ENCODE results near the gene NLRP1. TPM values are rescaled to one million over a fixed set of nuclear protein-coding genes. Genes with fewer than 3 reads are reported as not detected.

The NLRP1 gene
- total and polyA plus RNA-seq, 2 experiments from 2014 or later = 17.5 to 33.4 TPM

- Histone ChIP-seq H3K9ac (peak within 1 kb of the TSS; percentile 95), H3K27ac (peak within 1 kb of the TSS; percentile 98), H3K9me3 (ENCODE audit: low read depth) (no peaks in the 10 kb centered on the region), H3K4me1 (ENCODE audit: insufficient read depth) (peaks cover 11% of the 10 kb centered on the region; the same call in 1 of the 2 replicates), H3K36me3 (ENCODE audit: low read depth) (peaks cover 43% of the 10 kb centered on the region), H3K9me2 (ENCODE audit: insufficient read depth) (no peaks in the 10 kb centered on the region), H3K79me2 (ENCODE audit: insufficient read depth) (peaks cover 77% of the 10 kb centered on the region), H3K4me3 (peak within 1 kb of the TSS; percentile 99), H3F3A (ENCODE audit: insufficient read depth) (peaks cover 10% of the 10 kb centered on the region; the same call in 1 of the 2 replicates), H4K20me1 (ENCODE audit: insufficient read depth) (no peaks in the 10 kb centered on the region), H2AFZ (peak within 1 kb of the TSS; percentile 94), H3K27me3 (replicated peaks; ENCODE audit: insufficient read depth) (no peaks in the 10 kb centered on the region), H3K4me2 (ENCODE audit: unreplicated experiment) (peak within 1 kb of the TSS; percentile 97)
- peak; percentile 100 for DNase-seq
- TF ChIP-seq EZH2phosphoT487 (IDR thresholded peaks at IDR 0.05; ENCODE audit: insufficient read depth, low read depth) (no peak), EZH2 (IDR thresholded peaks at IDR 0.05; ENCODE audit: insufficient read depth, poor library complexity, severe bottlenecking) (no peak)
- in situ Hi-C loops (cut with MboI) = no loop called here
- WGBS, 2 experiments (ENCODE audit: low coverage in 1 of 2, low lambda C conversion rate in 2 of 2, missing lambda C conversion rate in 2 of 2) = 1% methylated on average over 63 to 73 of the region's 77 CpGs
Measured at GRCh38 chr17:5486206-5487124, 97.8 kb downstream of the NLRP1 start, which contains the start of gene MIS12. TSS of gene MIS12 (plus strand) at chr17:5486566. CDS start at chr17:5488863, 2,297 bp downstream.

- peak; percentile 57 for DNase-seq
Measured at GRCh38 chr17:5485270-5486205, 98.8 kb downstream of the NLRP1 start, which contains the start of gene DERL2. TSS of gene DERL2 (minus strand) at chr17:5486178. CDS start at chr17:5486161, 17 bp downstream.

GRCh38 chr17:5481451-5481850 is 102.9 kb downstream of the NLRP1 start:
- Histone ChIP-seq H3K9ac (no peak overlapping the region), H3F3A (ENCODE audit: insufficient read depth) (no peaks in the 10 kb centered on the region), H3K79me2 (ENCODE audit: insufficient read depth) (peaks cover 95% of the 10 kb centered on the region), H3K9me3 (ENCODE audit: low read depth) (no peaks in the 10 kb centered on the region), H3K4me3 (no peak overlapping the region), H4K20me1 (ENCODE audit: insufficient read depth) (no peaks in the 10 kb centered on the region), H3K27me3 (replicated peaks; ENCODE audit: insufficient read depth) (no peaks in the 10 kb centered on the region), H3K27ac (no peak overlapping the region), H2AFZ (no peak overlapping the region), H3K4me2 (ENCODE audit: unreplicated experiment) (no peak overlapping the region), H3K9me2 (ENCODE audit: insufficient read depth) (no peaks in the 10 kb centered on the region), H3K4me1 (ENCODE audit: insufficient read depth) (peaks cover 11% of the 10 kb centered on the region; the same call in 1 of the 2 replicates), H3K36me3 (ENCODE audit: low read depth) (peaks cover 63% of the 10 kb centered on the region)
- TF ChIP-seq EZH2phosphoT487 (IDR thresholded peaks at IDR 0.05; ENCODE audit: insufficient read depth, low read depth) = no peak
- TF ChIP-seq EZH2 (IDR thresholded peaks at IDR 0.05; ENCODE audit: insufficient read depth, poor library complexity, severe bottlenecking) = no peak
- no peak for DNase-seq
- WGBS, 2 experiments (ENCODE audit: low coverage in 1 of 2, low lambda C conversion rate in 2 of 2, missing lambda C conversion rate in 2 of 2) = 88 to 92% methylated on average over 4 of the region's 4 CpGs
- in situ Hi-C loops (cut with MboI) = no loop called here

More at GRCh38 chr17:5485270-5486205, 98.8 kb downstream of the NLRP1 start, which contains the start of gene DERL2:
- peak within 1 kb of the TSS; percentile 98 for H3K27ac ChIP-seq
- H3K4me1 ChIP-seq (ENCODE audit: insufficient read depth) = peaks cover 11% of the 10 kb centered on the region; the same call in 1 of the 2 replicates
- H3K9me2 ChIP-seq (ENCODE audit: insufficient read depth) = no peaks in the 10 kb centered on the region
- peaks cover 10% of the 10 kb centered on the region; the same call in 1 of the 2 replicates for H3F3A ChIP-seq (ENCODE audit: insufficient read depth)
- peak within 1 kb of the TSS; percentile 94 for H2AFZ ChIP-seq
- peaks cover 86% of the 10 kb centered on the region for H3K79me2 ChIP-seq (ENCODE audit: insufficient read depth)
- no peak for TF ChIP-seq EZH2 (IDR thresholded peaks at IDR 0.05; ENCODE audit: insufficient read depth, poor library complexity, severe bottlenecking)
- TF ChIP-seq EZH2phosphoT487 (IDR thresholded peaks at IDR 0.05; ENCODE audit: insufficient read depth, low read depth) = no peak
- H4K20me1 ChIP-seq (ENCODE audit: insufficient read depth) = no peaks in the 10 kb centered on the region
- no peaks in the 10 kb centered on the region for H3K27me3 ChIP-seq (replicated peaks; ENCODE audit: insufficient read depth)
- H3K9me3 ChIP-seq (ENCODE audit: low read depth) = no peaks in the 10 kb centered on the region
- H3K9ac ChIP-seq = peak within 1 kb of the TSS; percentile 95
- in situ Hi-C loops (cut with MboI) = no loop called here
- peak within 1 kb of the TSS; percentile 99 for H3K4me3 ChIP-seq
- peaks cover 47% of the 10 kb centered on the region for H3K36me3 ChIP-seq (ENCODE audit: low read depth)
- peak within 1 kb of the TSS; percentile 97 for H3K4me2 ChIP-seq (ENCODE audit: unreplicated experiment)
- 6% methylated on average over 29 of the region's 29 CpGs for WGBS, 2 experiments (ENCODE audit: low coverage in 1 of 2, low lambda C conversion rate in 2 of 2, missing lambda C conversion rate in 2 of 2)

- H3K4me1 ChIP-seq (ENCODE audit: insufficient read depth) = peaks cover 11% of the 10 kb centered on the region; the same call in 1 of the 2 replicates
- no peak overlapping the region for H3K9ac ChIP-seq
- H3K4me3 ChIP-seq = no peak overlapping the region
- peaks cover 100% of the 10 kb centered on the region for H3K79me2 ChIP-seq (ENCODE audit: insufficient read depth)
- H3K4me2 ChIP-seq (ENCODE audit: unreplicated experiment) = no peak overlapping the region
- 84 to 85% methylated on average over 6 of the region's 6 CpGs for WGBS, 2 experiments (ENCODE audit: low coverage in 1 of 2, low lambda C conversion rate in 2 of 2, missing lambda C conversion rate in 2 of 2)
- peaks cover 67% of the 10 kb centered on the region for H3K36me3 ChIP-seq (ENCODE audit: low read depth)
- H3K27me3 ChIP-seq (replicated peaks; ENCODE audit: insufficient read depth) = no peaks in the 10 kb centered on the region
- no peak overlapping the region for H3K27ac ChIP-seq
- H2AFZ ChIP-seq = no peak overlapping the region
- in situ Hi-C loops (cut with MboI) = no loop called here
- H4K20me1 ChIP-seq (ENCODE audit: insufficient read depth) = no peaks in the 10 kb centered on the region
- H3F3A ChIP-seq (ENCODE audit: insufficient read depth) = no peaks in the 10 kb centered on the region
- H3K9me3 ChIP-seq (ENCODE audit: low read depth) = no peaks in the 10 kb centered on the region
- no peaks in the 10 kb centered on the region for H3K9me2 ChIP-seq (ENCODE audit: insufficient read depth)
- no peak for TF ChIP-seq EZH2phosphoT487 (IDR thresholded peaks at IDR 0.05; ENCODE audit: insufficient read depth, low read depth)
- no peak for TF ChIP-seq EZH2 (IDR thresholded peaks at IDR 0.05; ENCODE audit: insufficient read depth, poor library complexity, severe bottlenecking)
- DNase-seq = no peak
Measured at GRCh38 chr17:5480962-5481361, 103.3 kb downstream of the NLRP1 start.

All from GM23248 (cell line).